GM23248 (cell line): ENCODE data around the gene PTPRU. TPM values are rescaled to one million over a fixed set of nuclear protein-coding genes. Genes with fewer than 3 reads are reported as not detected.

ENCODE experiments used
- DNase-seq: peaks from one replicate; pipeline ENCODE4 v3.0.0-alpha.2; 2015
- H2AFZ ChIP-seq: fragments of 200-600 bp; sonication (generic); 2 replicates; pipeline ENCODE4 v1.6.1; 2016; ENCODE audit warnings: antibody characterized with exemption
- H3F3A ChIP-seq: fragments of 200-600 bp; sonication (generic); 2 replicates; pipeline ENCODE4 v1.6.1; 2016; ENCODE audit warnings: mild to moderate bottlenecking, antibody characterized with exemption, mixed run types; ENCODE audit not compliant: insufficient read depth
- H3K27ac ChIP-seq: fragments of 200-600 bp; sonication (generic); 2 replicates; pipeline ENCODE4 v1.5.1; 2016; ENCODE audit warnings: mild to moderate bottlenecking
- H3K27me3 ChIP-seq: fragments of 200-600 bp; sonication (generic); replicated peaks from 2 replicates; pipeline ENCODE4 v1.6.1; 2016; ENCODE audit warnings: mild to moderate bottlenecking; ENCODE audit not compliant: insufficient read depth
- H3K36me3 ChIP-seq: fragments of 200-600 bp; sonication (generic); 2 replicates; pipeline ENCODE4 v1.6.1; 2016; ENCODE audit warnings: low read depth, mild to moderate bottlenecking
- H3K4me1 ChIP-seq: fragments of 200-600 bp; sonication (generic); 2 replicates; pipeline ENCODE4 v1.6.1; 2016; ENCODE audit warnings: mild to moderate bottlenecking; ENCODE audit not compliant: insufficient read depth
- H3K4me2 ChIP-seq: fragments of 200-600 bp; sonication (generic); one replicate; pipeline ENCODE4 v1.6.1; 2016; ENCODE audit warnings: mild to moderate bottlenecking; ENCODE audit not compliant: unreplicated experiment
- H3K4me3 ChIP-seq: fragments of 200-600 bp; sonication (generic); 2 replicates; pipeline ENCODE4 v1.5.1; 2016; ENCODE audit warnings: mild to moderate bottlenecking
- H3K79me2 ChIP-seq: fragments of 200-600 bp; sonication (generic); 2 replicates; pipeline ENCODE4 v1.6.1; 2016; ENCODE audit warnings: mild to moderate bottlenecking; ENCODE audit not compliant: insufficient read depth
- H3K9ac ChIP-seq: fragments of 200-600 bp; sonication (generic); 2 replicates; pipeline ENCODE4 v1.6.1; 2016; ENCODE audit warnings: mild to moderate bottlenecking
- H3K9me2 ChIP-seq: fragments of 200-600 bp; sonication (generic); 2 replicates; pipeline ENCODE4 v1.6.1; 2016; ENCODE audit warnings: mixed run types, mild to moderate bottlenecking, moderate library complexity; ENCODE audit not compliant: insufficient read depth
- H3K9me3 ChIP-seq: fragments of 200-600 bp; sonication (generic); one replicate; pipeline ENCODE4 v1.6.1; 2017; ENCODE audit warnings: low read depth
- H4K20me1 ChIP-seq: fragments of 200-600 bp; sonication (generic); 2 replicates; pipeline ENCODE4 v1.6.0; 2016; ENCODE audit not compliant: insufficient read depth
- EZH2 ChIP-seq: fragments of 200-600 bp; sonication (generic); IDR thresholded peaks from 2 replicates; pipeline ENCODE4 v1.6.1; 2018; ENCODE audit warnings: antibody characterized with exemption, mild to moderate bottlenecking; ENCODE audit not compliant: insufficient read depth, poor library complexity, severe bottlenecking
- EZH2phosphoT487 ChIP-seq: fragments of 200-600 bp; sonication (generic); IDR thresholded peaks from 2 replicates; pipeline ENCODE4 v1.6.1; 2018; ENCODE audit warnings: antibody characterized with exemption, moderate library complexity, mild to moderate bottlenecking, low read depth; ENCODE audit not compliant: insufficient read depth
- WGBS, 2 experiments: methylation state at CpG; one replicate each; pipeline ENCODE4 v1.1.6; 2015 to 2017; ENCODE audit warnings: low lambda C conversion rate in 2 of 2, low coverage in 1 of 2; ENCODE audit errors: missing lambda C conversion rate in 2 of 2; 5-methylcytosine and 5-hydroxymethylcytosine counted together
- in situ Hi-C: fragments of 300-500 bp; cut with MboI; formaldehyde crosslinking; loops from 2 replicates; pipeline ENCODE4 v1.15.0; 2020
- polyA plus RNA-seq: library from polyadenylated mRNA; unstranded; fragments of >200 nt; fragmentation: Nextera tagmentation; extraction: Ambion mirVana; gene quantifications from 2 replicates; pipeline ENCODE4 v1.2.1, GENCODE V29; 2016
- total RNA-seq: library from RNA; depleted of rRNA; stranded (reverse); fragments of >200 nt; shearing (Covaris generic); gene quantifications from 2 replicates; pipeline ENCODE4 v1.2.3, GENCODE V29; 2014

The PTPRU gene
- total and polyA plus RNA-seq, 2 experiments from 2014 or later, result 6.2 to 16.8 TPM

- WGBS, 2 experiments, result 38 to 45% methylated on average over 4 of the region's 4 CpGs
- DNase-seq, result no peak
- no peaks in the 10 kb centered on the region for H3K79me2 ChIP-seq
- no peak overlapping the region for H3K4me3 ChIP-seq
- no peak overlapping the region for H3K9ac ChIP-seq
- no peak overlapping the region for H3K4me2 ChIP-seq
- no peaks in the 10 kb centered on the region for H3K4me1 ChIP-seq
- H3K9me3 ChIP-seq, result no peaks in the 10 kb centered on the region
- H3K36me3 ChIP-seq, result no peaks in the 10 kb centered on the region
- H2AFZ ChIP-seq, result no peak overlapping the region
- peaks cover 11% of the 10 kb centered on the region; the same call in 1 of the 2 replicates for H3K27me3 ChIP-seq
- in situ Hi-C loops, result no loop called here
- no peaks in the 10 kb centered on the region for H3F3A ChIP-seq
- H4K20me1 ChIP-seq, result no peaks in the 10 kb centered on the region
- TF ChIP-seq EZH2 (no peak), EZH2phosphoT487 (no peak)
- no peaks in the 10 kb centered on the region for H3K9me2 ChIP-seq
- no peak overlapping the region for H3K27ac ChIP-seq
Observed at GRCh38 chr1:29362764-29363163, 126.4 kb downstream of the PTPRU start.

GRCh38 chr1:29363536-29363935 is 127.2 kb downstream of the PTPRU start:
- H3K36me3 ChIP-seq, result no peaks in the 10 kb centered on the region
- H3F3A ChIP-seq, result no peaks in the 10 kb centered on the region
- 56 to 67% methylated on average over 6 of the region's 6 CpGs for WGBS, 2 experiments
- H3K27me3 ChIP-seq, result peaks cover 11% of the 10 kb centered on the region; the same call in 1 of the 2 replicates
- H3K4me2 ChIP-seq, result no peak overlapping the region
- no peak overlapping the region for H3K9ac ChIP-seq
- H3K4me1 ChIP-seq, result no peaks in the 10 kb centered on the region
- no peaks in the 10 kb centered on the region for H3K79me2 ChIP-seq
- H3K4me3 ChIP-seq, result no peak overlapping the region
- no peak for TF ChIP-seq EZH2phosphoT487
- no peak for TF ChIP-seq EZH2
- no peak for DNase-seq
- no peak overlapping the region for H3K27ac ChIP-seq
- in situ Hi-C loops, result no loop called here
- H2AFZ ChIP-seq, result no peak overlapping the region
- H3K9me3 ChIP-seq, result no peaks in the 10 kb centered on the region
- no peaks in the 10 kb centered on the region for H4K20me1 ChIP-seq
- H3K9me2 ChIP-seq, result no peaks in the 10 kb centered on the region

GRCh38 chr1:29364101-29364678 is 127.9 kb downstream of the PTPRU start:
- H3K27me3 ChIP-seq, result peaks cover 16% of the 10 kb centered on the region; the same call in 1 of the 2 replicates
- no peak overlapping the region for H3K9ac ChIP-seq
- no peaks in the 10 kb centered on the region for H3K9me3 ChIP-seq
- H3K79me2 ChIP-seq, result no peaks in the 10 kb centered on the region
- H3K4me2 ChIP-seq, result no peak overlapping the region
- no peak overlapping the region for H2AFZ ChIP-seq
- no peaks in the 10 kb centered on the region for H3K36me3 ChIP-seq
- no peak overlapping the region for H3K4me3 ChIP-seq
- no peaks in the 10 kb centered on the region for H3F3A ChIP-seq
- no peak for DNase-seq
- no peaks in the 10 kb centered on the region for H3K4me1 ChIP-seq
- no peaks in the 10 kb centered on the region for H4K20me1 ChIP-seq
- H3K9me2 ChIP-seq, result no peaks in the 10 kb centered on the region
- in situ Hi-C loops, result no loop called here
- H3K27ac ChIP-seq, result no peak overlapping the region
- WGBS, 2 experiments, result 61 to 66% methylated on average over 6 of the region's 6 CpGs
- TF ChIP-seq EZH2, result no peak
- no peak for TF ChIP-seq EZH2phosphoT487

- Histone ChIP-seq H4K20me1 (no peaks in the 10 kb centered on the region), H3K9ac (no peak overlapping the region), H3K9me3 (no peaks in the 10 kb centered on the region), H3K36me3 (no peaks in the 10 kb centered on the region), H3K79me2 (no peaks in the 10 kb centered on the region), H3K27ac (no peak overlapping the region), H3K4me1 (no peaks in the 10 kb centered on the region), H3F3A (no peaks in the 10 kb centered on the region), H3K9me2 (no peaks in the 10 kb centered on the region), H3K27me3 (peaks cover 17% of the 10 kb centered on the region; the same call in 1 of the 2 replicates), H2AFZ (no peak overlapping the region), H3K4me2 (no peak overlapping the region), H3K4me3 (no peak overlapping the region)
- in situ Hi-C loops, result no loop called here
- TF ChIP-seq EZH2 (no peak), EZH2phosphoT487 (no peak)
- DNase-seq, result no peak
- WGBS, 2 experiments, result 52 to 56% methylated on average over 11 of the region's 11 CpGs
Observed at GRCh38 chr1:29365906-29366670, 129.8 kb downstream of the PTPRU start.
